Measurements from ENCODE around the gene ZNF19.

GRCh38 chr16:71423865-71424264 lies 65.3 kb downstream of the ZNF19 start:
- TF ChIP-seq, protein P1, sequence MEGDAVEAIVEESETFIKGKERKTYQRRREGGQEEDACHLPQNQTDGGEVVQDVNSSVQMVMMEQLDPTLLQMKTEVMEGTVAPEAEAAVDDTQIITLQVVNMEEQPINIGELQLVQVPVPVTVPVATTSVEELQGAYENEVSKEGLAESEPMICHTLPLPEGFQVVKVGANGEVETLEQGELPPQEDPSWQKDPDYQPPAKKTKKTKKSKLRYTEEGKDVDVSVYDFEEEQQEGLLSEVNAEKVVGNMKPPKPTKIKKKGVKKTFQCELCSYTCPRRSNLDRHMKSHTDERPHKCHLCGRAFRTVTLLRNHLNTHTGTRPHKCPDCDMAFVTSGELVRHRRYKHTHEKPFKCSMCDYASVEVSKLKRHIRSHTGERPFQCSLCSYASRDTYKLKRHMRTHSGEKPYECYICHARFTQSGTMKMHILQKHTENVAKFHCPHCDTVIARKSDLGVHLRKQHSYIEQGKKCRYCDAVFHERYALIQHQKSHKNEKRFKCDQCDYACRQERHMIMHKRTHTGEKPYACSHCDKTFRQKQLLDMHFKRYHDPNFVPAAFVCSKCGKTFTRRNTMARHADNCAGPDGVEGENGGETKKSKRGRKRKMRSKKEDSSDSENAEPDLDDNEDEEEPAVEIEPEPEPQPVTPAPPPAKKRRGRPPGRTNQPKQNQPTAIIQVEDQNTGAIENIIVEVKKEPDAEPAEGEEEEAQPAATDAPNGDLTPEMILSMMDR (IDR thresholded peaks at IDR 0.05; ENCODE audit: insufficient read depth, low read length, poor library complexity, severe bottlenecking) = no peak
- TF ChIP-seq EZH2phosphoT487 (conservative IDR thresholded peaks at IDR 0.05; ENCODE audit: low read length) = no peak

All from SU-DHL-6 (cell line).